GM06990 (cell line): ENCODE measurements around the gene TTC27.
A peak's percentile ranks its signal among the peaks of the same experiment; 100 is the strongest.
"Not testable (repeated sequence)": the region's sequence is repeated elsewhere in the genome, so short reads cannot be mapped to it uniquely, and the experiment has no call there.

Source experiments
- DNase-seq: peaks from one replicate; pipeline ENCODE4 v3.0.0-alpha.2; 2011; ENCODE audit not compliant: insufficient read length; ENCODE audit errors: extremely low read depth
- H3K27me3 ChIP-seq: replicated peaks from 2 replicates; pipeline ENCODE4 v1.6.0; 2011; ENCODE audit warnings: low read length; ENCODE audit not compliant: control insufficient read depth, insufficient read depth
- H3K36me3 ChIP-seq: 2 replicates; pipeline ENCODE4 v1.5.1; 2011; ENCODE audit warnings: low read length; ENCODE audit not compliant: control insufficient read depth, insufficient read depth
- H3K4me3 ChIP-seq: replicated peaks from 2 replicates; pipeline ENCODE4 v1.5.1; 2011; ENCODE audit warnings: low read depth, mild to moderate bottlenecking, control low read depth, low read length
- CTCF ChIP-seq: IDR thresholded peaks from 2 replicates; pipeline ENCODE4 v1.5.1; 2011; ENCODE audit warnings: low read length, control low read depth, mild to moderate bottlenecking, inconsistent platforms; ENCODE audit not compliant: insufficient read depth, poor library complexity, severe bottlenecking

TTC27 gene

GRCh38 chr2:32626639-32627221 is 1.1 kb upstream of the TTC27 start:
- no peak for DNase-seq
- no peak overlapping the region for H3K4me3 ChIP-seq
- no peaks in the 10 kb centered on the region for H3K27me3 ChIP-seq
- no peak for TF ChIP-seq CTCF
- peaks cover 1% of the 10 kb centered on the region for H3K36me3 ChIP-seq

GRCh38 chr2:32627441-32627813 is 423 bp upstream of the TTC27 start:
- no peaks in the 10 kb centered on the region; the same call in 1 of the 2 replicates for H3K36me3 ChIP-seq
- no peak for DNase-seq
- H3K27me3 ChIP-seq, result no peaks in the 10 kb centered on the region
- TF ChIP-seq CTCF, result no peak
- peak overlapping the region; percentile 84 for H3K4me3 ChIP-seq

DNA sequence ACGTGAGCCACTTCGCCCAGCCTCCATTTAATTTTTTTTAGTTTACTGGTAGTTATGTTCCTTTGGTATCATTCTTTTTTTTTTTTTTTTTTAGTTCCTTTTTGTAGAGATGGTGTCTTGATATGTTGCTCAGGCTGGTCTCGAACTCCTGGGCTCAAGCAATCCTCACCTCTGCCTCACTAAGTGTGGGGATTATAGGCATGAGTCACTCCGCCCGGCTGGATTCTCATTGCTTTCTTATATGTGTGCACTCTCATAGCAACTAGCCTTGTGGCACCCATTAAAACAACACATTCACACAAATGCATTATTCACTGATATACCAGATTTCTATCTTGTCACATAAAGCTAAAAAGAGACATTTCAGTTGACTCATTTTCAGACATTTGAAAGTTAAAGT is 4.2 kb downstream of the TTC27 start:
- TF ChIP-seq CTCF, result no peak

DNA sequence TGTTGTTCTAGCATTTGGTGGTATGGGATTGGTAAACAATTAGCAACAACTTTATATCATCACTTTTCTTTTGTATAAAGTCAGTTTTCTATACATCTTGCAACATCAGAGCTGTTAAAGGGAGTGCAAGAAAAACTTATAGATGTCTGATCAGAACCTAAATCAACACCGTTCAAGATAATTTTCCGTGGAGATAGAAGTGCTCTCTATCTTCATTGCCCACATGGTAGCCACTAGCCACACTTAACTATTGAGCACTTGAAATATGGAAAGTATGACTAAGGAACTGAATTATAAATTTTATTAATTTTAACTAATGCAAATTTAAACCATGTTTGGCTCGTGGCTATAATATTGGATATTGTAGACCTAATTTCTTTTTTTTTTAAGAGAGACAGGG is 5.2 kb downstream of the TTC27 start:
- no peaks in the 10 kb centered on the region; the same call in 1 of the 2 replicates for H3K36me3 ChIP-seq
- DNase-seq, result no peak
- no peak overlapping the region for H3K4me3 ChIP-seq
- TF ChIP-seq CTCF, result no peak
- no peaks in the 10 kb centered on the region for H3K27me3 ChIP-seq

More for the DNA sequence above, 4.2 kb downstream of the TTC27 start:
- no peak overlapping the region for H3K4me3 ChIP-seq
- DNase-seq, result no peak
- no peaks in the 10 kb centered on the region; the same call in 1 of the 2 replicates for H3K36me3 ChIP-seq
- H3K27me3 ChIP-seq, result no peaks in the 10 kb centered on the region

GRCh38 chr2:32638548-32638947 is 10.7 kb downstream of the TTC27 start:
- not testable (repeated sequence) for H3K27me3 ChIP-seq, H3K4me3 ChIP-seq, DNase-seq, H3K36me3 ChIP-seq

DNA sequence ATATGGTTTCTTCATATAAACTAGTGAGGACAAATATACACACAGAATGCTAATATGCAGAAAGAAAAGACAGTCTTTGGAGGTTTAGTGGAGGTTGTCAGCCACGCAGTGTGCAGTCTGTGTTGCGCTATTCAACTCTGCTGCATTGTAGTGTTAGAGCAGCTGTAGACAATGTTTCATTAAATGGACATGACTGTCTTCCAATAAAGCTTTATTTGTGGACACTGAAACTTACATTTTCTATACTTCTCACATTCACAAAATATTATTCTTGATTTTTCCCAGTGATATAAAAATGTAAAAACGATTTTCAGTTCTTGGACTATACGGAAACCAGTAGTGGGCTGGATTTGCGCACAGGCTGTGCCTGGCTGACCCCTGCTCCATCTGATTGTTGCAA is 13.3 kb downstream of the TTC27 start:
- DNase-seq, result no peak
- Histone ChIP-seq H3K27me3 (no peaks in the 10 kb centered on the region), H3K4me3 (no peak overlapping the region), H3K36me3 (peaks cover 3% of the 10 kb centered on the region; the same call in 1 of the 2 replicates)
- no peak for TF ChIP-seq CTCF
